Measurements from ENCODE around the gene CDK5R2.

CDK5R2 gene

GRCh38 chr2:218962859-218963492, 3.5 kb downstream of the CDK5R2 start:
- peak; percentile 93 to 98 for DNase-seq

- DNase-seq: peak in 1 of 2 experiments; percentile 20
Measured at GRCh38 chr2:218963601-218964000, 4.1 kb downstream of the CDK5R2 start.

- DNase-seq: peak in 1 of 2 experiments; percentile 30
Measured at GRCh38 chr2:218964041-218964771, 4.7 kb downstream of the CDK5R2 start.

- no peak for DNase-seq
Measured at GRCh38 chr2:218970894-218971293, 11.4 kb downstream of the CDK5R2 start.

- DNase-seq: no peak
Measured at GRCh38 chr2:218975060-218975777, 15.8 kb downstream of the CDK5R2 start.

GRCh38 chr2:218979846-218980734, 20.6 kb downstream of the CDK5R2 start:
- peak; percentile 71 to 92 for DNase-seq

- DNase-seq: peak in 1 of 2 experiments; percentile 60
Measured at GRCh38 chr2:218980735-218981389, 21.4 kb downstream of the CDK5R2 start.

GRCh38 chr2:218981390-218981880, 22.0 kb downstream of the CDK5R2 start:
- DNase-seq: peak in 1 of 2 experiments; percentile 44

- peak in 1 of 2 experiments; percentile 75 for DNase-seq
Measured at GRCh38 chr2:218981881-218982585, 22.6 kb downstream of the CDK5R2 start.

GRCh38 chr2:218982586-218983262, 23.3 kb downstream of the CDK5R2 start:
- no peak for DNase-seq

- peak in 1 of 2 experiments; percentile 29 for DNase-seq
Measured at GRCh38 chr2:218983263-218983933, 23.9 kb downstream of the CDK5R2 start.

GRCh38 chr2:218983934-218984238, 24.4 kb downstream of the CDK5R2 start:
- DNase-seq: no peak

- DNase-seq: peak; percentile 63 to 78
Measured at GRCh38 chr2:218984239-218985020, 25.0 kb downstream of the CDK5R2 start.

- DNase-seq: peak; percentile 63 to 79
Measured at GRCh38 chr2:218985021-218985324, 25.5 kb downstream of the CDK5R2 start, which contains the start of gene FEV. TSS of gene FEV (minus strand) at chr2:218985184. CDS start at chr2:218985075, 109 bp downstream.

- DNase-seq: peak; percentile 59 to 71
Measured at GRCh38 chr2:218985325-218986091, 26.0 kb downstream of the CDK5R2 start.

GRCh38 chr2:218986148-218986761, 26.8 kb downstream of the CDK5R2 start:
- no peak for DNase-seq

GRCh38 chr2:218988164-218988563, 28.7 kb downstream of the CDK5R2 start:
- no peak for DNase-seq

- DNase-seq: no peak
Measured at GRCh38 chr2:218988650-218989049, 29.2 kb downstream of the CDK5R2 start.

All from NCI-H526 (cell line).